NT2/D1 (cell line): Measurements from ENCODE around the gene GALK1.

Source experiments
- YY1 ChIP-seq: IDR thresholded peaks from 2 replicates; pipeline ENCODE4 v1.6.1; 2011; ENCODE audit not compliant: insufficient read length, insufficient read depth
- ZNF274 ChIP-seq: IDR thresholded peaks from 2 replicates; pipeline ENCODE4 v1.6.1; 2011; ENCODE audit warnings: mild to moderate bottlenecking, low read depth, low read length

- TF ChIP-seq ZNF274, result no peak
- TF ChIP-seq YY1, result no peak
These were observed 37.6 kb downstream of the GALK1 start for GRCh38 chr17:75727391-75727790.
